ENCODE data around the gene TNFRSF14. TPM values are rescaled to one million over a fixed set of nuclear protein-coding genes. Genes with fewer than 3 reads are reported as not detected.

The TNFRSF14 gene
- total and polyA plus RNA-seq, 9 of the 15 experiments (the other 6 are each of a cell fraction or from before 2014, with no cell fraction given) = 0.11 to 2.3 (median 0.68) TPM; not detected in 2

GRCh38 chr1:2556277-2556677 is at the start of gene TNFRSF14 (continued):
- TF ChIP-seq MBD1 (CRISPR knock-in tag; IDR thresholded peaks at IDR 0.05) = no peak
- no peak for TF ChIP-seq PRPF4 (IDR thresholded peaks at IDR 0.05; ENCODE audit: insufficient read depth, low read depth, low read length, poor library complexity, severe bottlenecking)
- TF ChIP-seq ATF1 (CRISPR knock-in tag; IDR thresholded peaks at IDR 0.05) = no peak
- TF ChIP-seq ATF1 (tag; IDR thresholded peaks at IDR 0.05) = no peak
- TF ChIP-seq NCOR1 (IDR thresholded peaks at IDR 0.05) = no peak
- TF ChIP-seq ZNF436 (CRISPR knock-in tag; IDR thresholded peaks at IDR 0.05) = no peak
- TF ChIP-seq NCOA1 (IDR thresholded peaks at IDR 0.05; ENCODE audit: low read depth) = no peak
- TF ChIP-seq NCOA2 (IDR thresholded peaks at IDR 0.05; ENCODE audit: partially characterized antibody in 2 of 2) = no peak
- no peak for TF ChIP-seq POLR2H (tag; IDR thresholded peaks at IDR 0.05; ENCODE audit: low read depth)
- TF ChIP-seq, protein P1, sequence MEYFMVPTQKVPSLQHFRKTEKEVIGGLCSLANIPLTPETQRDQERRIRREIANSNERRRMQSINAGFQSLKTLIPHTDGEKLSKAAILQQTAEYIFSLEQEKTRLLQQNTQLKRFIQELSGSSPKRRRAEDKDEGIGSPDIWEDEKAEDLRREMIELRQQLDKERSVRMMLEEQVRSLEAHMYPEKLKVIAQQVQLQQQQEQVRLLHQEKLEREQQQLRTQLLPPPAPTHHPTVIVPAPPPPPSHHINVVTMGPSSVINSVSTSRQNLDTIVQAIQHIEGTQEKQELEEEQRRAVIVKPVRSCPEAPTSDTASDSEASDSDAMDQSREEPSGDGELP (CRISPR knock-in tag; IDR thresholded peaks at IDR 0.05; ENCODE audit: borderline replicate concordance) = no peak
- TF ChIP-seq EWSR1 (IDR thresholded peaks at IDR 0.05; ENCODE audit: borderline replicate concordance, low read depth, partially characterized antibody) = no peak
- no peak for TF ChIP-seq SMAD2 (IDR thresholded peaks at IDR 0.05; ENCODE audit: low read depth, low read length)
- no peak for TF ChIP-seq NKRF (IDR thresholded peaks at IDR 0.05; ENCODE audit: borderline replicate concordance)
- no peak for TF ChIP-seq GABPB1 (CRISPR knock-in tag; IDR thresholded peaks at IDR 0.05)
- no peak for TF ChIP-seq CBFA2T3 (IDR thresholded peaks at IDR 0.05)
- no peak for TF ChIP-seq HOXB6 (CRISPR knock-in tag; IDR thresholded peaks at IDR 0.05; ENCODE audit: borderline replicate concordance)
- no peak for TF ChIP-seq ZBTB12 (CRISPR knock-in tag; IDR thresholded peaks at IDR 0.05)
- TF ChIP-seq, protein P2, sequence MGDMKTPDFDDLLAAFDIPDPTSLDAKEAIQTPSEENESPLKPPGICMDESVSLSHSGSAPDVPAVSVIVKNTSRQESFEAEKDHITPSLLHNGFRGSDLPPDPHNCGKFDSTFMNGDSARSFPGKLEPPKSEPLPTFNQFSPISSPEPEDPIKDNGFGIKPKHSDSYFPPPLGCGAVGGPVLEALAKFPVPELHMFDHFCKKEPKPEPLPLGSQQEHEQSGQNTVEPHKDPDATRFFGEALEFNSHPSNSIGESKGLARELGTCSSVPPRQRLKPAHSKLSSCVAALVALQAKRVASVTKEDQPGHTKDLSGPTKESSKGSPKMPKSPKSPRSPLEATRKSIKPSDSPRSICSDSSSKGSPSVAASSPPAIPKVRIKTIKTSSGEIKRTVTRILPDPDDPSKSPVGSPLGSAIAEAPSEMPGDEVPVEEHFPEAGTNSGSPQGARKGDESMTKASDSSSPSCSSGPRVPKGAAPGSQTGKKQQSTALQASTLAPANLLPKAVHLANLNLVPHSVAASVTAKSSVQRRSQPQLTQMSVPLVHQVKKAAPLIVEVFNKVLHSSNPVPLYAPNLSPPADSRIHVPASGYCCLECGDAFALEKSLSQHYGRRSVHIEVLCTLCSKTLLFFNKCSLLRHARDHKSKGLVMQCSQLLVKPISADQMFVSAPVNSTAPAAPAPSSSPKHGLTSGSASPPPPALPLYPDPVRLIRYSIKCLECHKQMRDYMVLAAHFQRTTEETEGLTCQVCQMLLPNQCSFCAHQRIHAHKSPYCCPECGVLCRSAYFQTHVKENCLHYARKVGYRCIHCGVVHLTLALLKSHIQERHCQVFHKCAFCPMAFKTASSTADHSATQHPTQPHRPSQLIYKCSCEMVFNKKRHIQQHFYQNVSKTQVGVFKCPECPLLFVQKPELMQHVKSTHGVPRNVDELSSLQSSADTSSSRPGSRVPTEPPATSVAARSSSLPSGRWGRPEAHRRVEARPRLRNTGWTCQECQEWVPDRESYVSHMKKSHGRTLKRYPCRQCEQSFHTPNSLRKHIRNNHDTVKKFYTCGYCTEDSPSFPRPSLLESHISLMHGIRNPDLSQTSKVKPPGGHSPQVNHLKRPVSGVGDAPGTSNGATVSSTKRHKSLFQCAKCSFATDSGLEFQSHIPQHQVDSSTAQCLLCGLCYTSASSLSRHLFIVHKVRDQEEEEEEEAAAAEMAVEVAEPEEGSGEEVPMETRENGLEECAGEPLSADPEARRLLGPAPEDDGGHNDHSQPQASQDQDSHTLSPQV (IDR thresholded peaks at IDR 0.05) = no peak
- no peak for TF ChIP-seq SIN3A (IDR thresholded peaks at IDR 0.05; ENCODE audit: borderline replicate concordance in 2 of 2, control insufficient read depth in 1 of 2, low read depth in 2 of 2, low read length in 2 of 2)
